Activated naive CD8-positive, alpha-beta T cell treated with anti-CD3 and anti-CD28 coated beads for 36 hours (primary cell): Measurements from ENCODE around the gene TMEM52. TPM values are rescaled to one million over a fixed set of nuclear protein-coding genes. Genes with fewer than 3 reads are reported as not detected.
A peak's percentile ranks its signal among the peaks of the same experiment; 100 is the strongest.

ENCODE experiments used
- DNase-seq: peaks from one replicate; pipeline ENCODE4 v3.0.0; 2021
- H3K27ac Mint-ChIP-seq: one replicate; pipeline ENCODE4 v1.8.0; 2022; ENCODE audit warnings: mild to moderate bottlenecking, moderate library complexity, mixed read lengths
- H3K27me3 Mint-ChIP-seq: one replicate; pipeline ENCODE4 v1.8.0; 2022; ENCODE audit warnings: mild to moderate bottlenecking, mixed read lengths
- H3K36me3 Mint-ChIP-seq: one replicate; pipeline ENCODE4 v1.8.0; 2021; ENCODE audit warnings: mild to moderate bottlenecking, mixed read lengths
- H3K4me1 Mint-ChIP-seq: one replicate; pipeline ENCODE4 v1.8.0; 2021; ENCODE audit warnings: mixed read lengths
- H3K4me3 Mint-ChIP-seq: one replicate; pipeline ENCODE4 v1.8.0; 2022; ENCODE audit warnings: mild to moderate bottlenecking, moderate library complexity, mixed read lengths
- H3K9me3 Mint-ChIP-seq: one replicate; pipeline ENCODE4 v1.8.0; 2022; ENCODE audit warnings: mixed read lengths
- total RNA-seq, 2 experiments: library from RNA; stranded (reverse); gene quantifications; one replicate each; pipeline ENCODE4 v1.2.3, GENCODE V29; 2021

TMEM52 gene
- total RNA-seq: 1 to 10 TPM; 2.4 to 2.7 TPM

- Mint-ChIP-seq H3K27ac (no peak within 1 kb of the TSS), H3K4me3 (peak within 1 kb of the TSS; percentile 55), H3K4me1 (peaks cover 3% of the 10 kb centered on the region), H3K9me3 (no peaks in the 10 kb centered on the region), H3K27me3 (no peaks in the 10 kb centered on the region), H3K36me3 (no peaks in the 10 kb centered on the region)
- no peak for DNase-seq
These were observed at the start of gene TMEM52 for GRCh38 chr1:1918901-1919303. TSS of gene TMEM52 (minus strand) at chr1:1919279. CDS start at chr1:1919265, 14 bp downstream.

- Mint-ChIP-seq H3K4me3 (no peak overlapping the region), H3K27me3 (peaks cover 8% of the 10 kb centered on the region), H3K9me3 (no peaks in the 10 kb centered on the region), H3K27ac (no peak overlapping the region), H3K36me3 (no peaks in the 10 kb centered on the region), H3K4me1 (no peaks in the 10 kb centered on the region)
- no peak for DNase-seq
These were observed 48.8 kb upstream of the TMEM52 start for GRCh38 chr1:1967879-1968278.

GRCh38 chr1:1967151-1967550, 48.1 kb upstream of the TMEM52 start:
- DNase-seq: no peak
- Mint-ChIP-seq H3K27me3 (peaks cover 12% of the 10 kb centered on the region), H3K9me3 (no peaks in the 10 kb centered on the region), H3K4me3 (no peak overlapping the region), H3K36me3 (no peaks in the 10 kb centered on the region), H3K27ac (no peak overlapping the region), H3K4me1 (no peaks in the 10 kb centered on the region)

GRCh38 chr1:1966071-1966740, 47.1 kb upstream of the TMEM52 start:
- no peak for DNase-seq
- Mint-ChIP-seq H3K36me3 (no peaks in the 10 kb centered on the region), H3K4me1 (no peaks in the 10 kb centered on the region), H3K27ac (no peak overlapping the region), H3K27me3 (peaks cover 19% of the 10 kb centered on the region), H3K9me3 (no peaks in the 10 kb centered on the region), H3K4me3 (no peak overlapping the region)

GRCh38 chr1:1965546-1965945, 46.5 kb upstream of the TMEM52 start:
- no peak overlapping the region for H3K4me3 Mint-ChIP-seq
- H3K27ac Mint-ChIP-seq: no peak overlapping the region
- no peaks in the 10 kb centered on the region for H3K9me3 Mint-ChIP-seq
- H3K36me3 Mint-ChIP-seq: no peaks in the 10 kb centered on the region
- DNase-seq: no peak
- no peaks in the 10 kb centered on the region for H3K4me1 Mint-ChIP-seq
- H3K27me3 Mint-ChIP-seq: peaks cover 26% of the 10 kb centered on the region

GRCh38 chr1:1964811-1965210, 45.7 kb upstream of the TMEM52 start:
- Mint-ChIP-seq H3K36me3 (no peaks in the 10 kb centered on the region), H3K27ac (no peak overlapping the region), H3K27me3 (peaks cover 32% of the 10 kb centered on the region), H3K4me1 (peaks cover 2% of the 10 kb centered on the region), H3K9me3 (no peaks in the 10 kb centered on the region), H3K4me3 (no peak overlapping the region)
- DNase-seq: no peak

- H3K4me1 Mint-ChIP-seq: peaks cover 7% of the 10 kb centered on the region
- H3K9me3 Mint-ChIP-seq: no peaks in the 10 kb centered on the region
- no peak overlapping the region for H3K4me3 Mint-ChIP-seq
- DNase-seq: no peak
- H3K36me3 Mint-ChIP-seq: no peaks in the 10 kb centered on the region
- peaks cover 44% of the 10 kb centered on the region for H3K27me3 Mint-ChIP-seq
- H3K27ac Mint-ChIP-seq: no peak overlapping the region
These were observed 44.5 kb upstream of the TMEM52 start for GRCh38 chr1:1963570-1963969.

GRCh38 chr1:1962752-1963151, 43.7 kb upstream of the TMEM52 start:
- no peak overlapping the region for H3K27ac Mint-ChIP-seq
- no peak for DNase-seq
- no peaks in the 10 kb centered on the region for H3K9me3 Mint-ChIP-seq
- H3K27me3 Mint-ChIP-seq: peaks cover 49% of the 10 kb centered on the region
- no peaks in the 10 kb centered on the region for H3K36me3 Mint-ChIP-seq
- H3K4me1 Mint-ChIP-seq: peaks cover 7% of the 10 kb centered on the region
- no peak overlapping the region for H3K4me3 Mint-ChIP-seq

- no peak for DNase-seq
- Mint-ChIP-seq H3K4me1 (peaks cover 7% of the 10 kb centered on the region), H3K36me3 (no peaks in the 10 kb centered on the region), H3K4me3 (no peak overlapping the region), H3K9me3 (no peaks in the 10 kb centered on the region), H3K27ac (no peak overlapping the region), H3K27me3 (peaks cover 43% of the 10 kb centered on the region)
These were observed 41.6 kb upstream of the TMEM52 start for GRCh38 chr1:1960480-1961196.

GRCh38 chr1:1959840-1960479, 40.9 kb upstream of the TMEM52 start:
- H3K4me3 Mint-ChIP-seq: peak overlapping the region; percentile 37
- no peak overlapping the region for H3K27ac Mint-ChIP-seq
- H3K9me3 Mint-ChIP-seq: peaks cover under 1% of the 10 kb centered on the region

GRCh38 chr1:1959459-1959839, 40.4 kb upstream of the TMEM52 start:
- Mint-ChIP-seq H3K27me3 (peaks cover 43% of the 10 kb centered on the region), H3K36me3 (peaks cover 2% of the 10 kb centered on the region), H3K9me3 (peaks cover 1% of the 10 kb centered on the region), H3K27ac (no peak overlapping the region), H3K4me1 (peaks cover 7% of the 10 kb centered on the region), H3K4me3 (no peak overlapping the region)
- DNase-seq: no peak

More at GRCh38 chr1:1959840-1960479, 40.9 kb upstream of the TMEM52 start:
- Mint-ChIP-seq H3K36me3 (peaks cover under 1% of the 10 kb centered on the region), H3K27me3 (peaks cover 43% of the 10 kb centered on the region), H3K4me1 (peaks cover 7% of the 10 kb centered on the region)
- DNase-seq: peak; percentile 85

- no peak overlapping the region for H3K27ac Mint-ChIP-seq
These were observed 39.0 kb upstream of the TMEM52 start for GRCh38 chr1:1958071-1958541.

GRCh38 chr1:1957533-1957961, 38.5 kb upstream of the TMEM52 start:
- H3K36me3 Mint-ChIP-seq: peaks cover 2% of the 10 kb centered on the region
- H3K27ac Mint-ChIP-seq: no peak overlapping the region
- no peak overlapping the region for H3K4me3 Mint-ChIP-seq
- peaks cover 1% of the 10 kb centered on the region for H3K9me3 Mint-ChIP-seq
- H3K27me3 Mint-ChIP-seq: peaks cover 43% of the 10 kb centered on the region
- no peak for DNase-seq
- peaks cover 7% of the 10 kb centered on the region for H3K4me1 Mint-ChIP-seq

More at GRCh38 chr1:1958071-1958541, 39.0 kb upstream of the TMEM52 start:
- peaks cover 7% of the 10 kb centered on the region for H3K4me1 Mint-ChIP-seq
- no peak for DNase-seq
- peaks cover 1% of the 10 kb centered on the region for H3K9me3 Mint-ChIP-seq
- peaks cover 2% of the 10 kb centered on the region for H3K36me3 Mint-ChIP-seq
- peaks cover 43% of the 10 kb centered on the region for H3K27me3 Mint-ChIP-seq
- no peak overlapping the region for H3K4me3 Mint-ChIP-seq

- H3K4me3 Mint-ChIP-seq: no peak overlapping the region
- DNase-seq: no peak
- peaks cover 1% of the 10 kb centered on the region for H3K9me3 Mint-ChIP-seq
- peaks cover 44% of the 10 kb centered on the region for H3K27me3 Mint-ChIP-seq
- no peak overlapping the region for H3K27ac Mint-ChIP-seq
- peaks cover 7% of the 10 kb centered on the region for H3K4me1 Mint-ChIP-seq
- H3K36me3 Mint-ChIP-seq: peaks cover 2% of the 10 kb centered on the region
These were observed 37.8 kb upstream of the TMEM52 start for GRCh38 chr1:1956586-1957532.
